Mesothelial cell of epicardium (in vitro differentiated cells): ENCODE measurements around the gene SLC34A1. TPM values are rescaled to one million over a fixed set of nuclear protein-coding genes. Genes with fewer than 3 reads are reported as not detected.

ENCODE experiments used
- DNase-seq, 2 experiments: peaks; one replicate each; pipeline ENCODE4 v3.0.0; 2021; ENCODE audit warnings: low spot score in 2 of 2; ENCODE audit not compliant: unreplicated experiment in 2 of 2
- H3K27ac Mint-ChIP-seq: 2 replicates; pipeline ENCODE4 v1.8.0; 2021; ENCODE audit warnings: mixed read lengths
- H3K27me3 Mint-ChIP-seq: 2 replicates; pipeline ENCODE4 v1.8.0; 2021; ENCODE audit warnings: low read depth, mixed read lengths
- H3K36me3 Mint-ChIP-seq: 2 replicates; pipeline ENCODE4 v1.8.0; 2021; ENCODE audit warnings: mixed read lengths
- H3K4me1 Mint-ChIP-seq: 2 replicates; pipeline ENCODE4 v1.8.0; 2021; ENCODE audit warnings: mixed read lengths
- H3K4me3 Mint-ChIP-seq: 2 replicates; pipeline ENCODE4 v1.8.0; 2021; ENCODE audit warnings: mild to moderate bottlenecking, moderate library complexity, mixed read lengths
- H3K9me3 Mint-ChIP-seq: 2 replicates; pipeline ENCODE4 v1.8.0; 2021; ENCODE audit warnings: mixed read lengths
- total RNA-seq: library from RNA; stranded (reverse); gene quantifications from 3 replicates; pipeline ENCODE4 v1.2.1, GENCODE V29; 2021
- TF ChIP-seq, protein P1 (sequence below): fragments of 200-600 bp; sonication (generic); IDR thresholded peaks from one replicate; pipeline ENCODE4 v1.5.0; 2021; ENCODE audit warnings: antibody characterized with exemption; ENCODE audit not compliant: unreplicated experiment

Gene SLC34A1
- total RNA-seq, 1 donor from 2014 or later, result not detected

DNA sequence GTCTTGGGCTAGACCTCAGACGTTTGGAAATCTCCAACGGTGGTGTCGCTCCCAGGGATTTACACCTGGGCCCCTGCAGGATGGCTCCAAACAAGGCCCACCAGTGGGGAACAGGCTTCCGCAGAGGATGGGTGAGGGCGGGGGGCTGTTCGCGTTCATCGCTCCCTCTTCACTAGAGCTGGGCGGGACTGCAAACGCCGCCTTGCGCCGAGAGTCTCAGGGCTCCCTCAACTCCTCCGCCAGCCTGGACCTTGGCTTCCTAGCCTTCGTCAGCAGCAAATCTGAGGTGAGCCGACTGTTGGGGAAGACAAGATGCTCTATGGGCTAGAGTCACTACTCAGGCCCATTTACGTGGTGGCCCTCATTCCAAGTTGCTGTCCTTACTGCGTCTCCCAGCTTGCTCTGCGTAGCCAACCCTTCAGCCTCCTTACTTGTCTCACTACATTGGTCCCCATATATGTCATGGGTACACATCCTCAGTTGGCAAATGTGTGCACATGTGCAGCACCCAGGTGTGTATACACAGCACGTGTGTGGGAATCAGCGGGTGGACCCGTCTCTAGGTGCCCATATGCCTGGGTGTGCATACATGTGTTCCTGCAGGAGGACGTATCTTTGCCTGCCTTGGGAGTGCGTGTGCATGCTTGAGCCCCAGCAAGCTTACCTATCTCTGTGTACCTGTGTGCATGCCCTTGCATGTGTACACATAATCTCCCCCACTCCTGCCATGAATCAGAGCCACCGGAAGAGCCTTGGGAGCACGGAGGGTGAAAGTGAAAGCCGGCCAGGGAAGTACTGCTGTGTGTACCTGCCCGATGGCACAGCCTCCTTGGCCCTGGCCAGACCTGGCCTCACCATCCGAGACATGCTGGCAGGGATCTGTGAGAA lies 16.0 kb upstream of the SLC34A1 start:
- H3K4me3 Mint-ChIP-seq, result peak overlapping the region; percentile 45
- H3K27ac Mint-ChIP-seq, result no peak overlapping the region
- H3K36me3 Mint-ChIP-seq, result no peaks in the 10 kb centered on the region
- no peak for DNase-seq
- H3K4me1 Mint-ChIP-seq, result peaks cover 21% of the 10 kb centered on the region
- H3K27me3 Mint-ChIP-seq, result no peaks in the 10 kb centered on the region
- no peaks in the 10 kb centered on the region for H3K9me3 Mint-ChIP-seq
- TF ChIP-seq, protein P1, sequence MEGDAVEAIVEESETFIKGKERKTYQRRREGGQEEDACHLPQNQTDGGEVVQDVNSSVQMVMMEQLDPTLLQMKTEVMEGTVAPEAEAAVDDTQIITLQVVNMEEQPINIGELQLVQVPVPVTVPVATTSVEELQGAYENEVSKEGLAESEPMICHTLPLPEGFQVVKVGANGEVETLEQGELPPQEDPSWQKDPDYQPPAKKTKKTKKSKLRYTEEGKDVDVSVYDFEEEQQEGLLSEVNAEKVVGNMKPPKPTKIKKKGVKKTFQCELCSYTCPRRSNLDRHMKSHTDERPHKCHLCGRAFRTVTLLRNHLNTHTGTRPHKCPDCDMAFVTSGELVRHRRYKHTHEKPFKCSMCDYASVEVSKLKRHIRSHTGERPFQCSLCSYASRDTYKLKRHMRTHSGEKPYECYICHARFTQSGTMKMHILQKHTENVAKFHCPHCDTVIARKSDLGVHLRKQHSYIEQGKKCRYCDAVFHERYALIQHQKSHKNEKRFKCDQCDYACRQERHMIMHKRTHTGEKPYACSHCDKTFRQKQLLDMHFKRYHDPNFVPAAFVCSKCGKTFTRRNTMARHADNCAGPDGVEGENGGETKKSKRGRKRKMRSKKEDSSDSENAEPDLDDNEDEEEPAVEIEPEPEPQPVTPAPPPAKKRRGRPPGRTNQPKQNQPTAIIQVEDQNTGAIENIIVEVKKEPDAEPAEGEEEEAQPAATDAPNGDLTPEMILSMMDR, result no peak

DNA sequence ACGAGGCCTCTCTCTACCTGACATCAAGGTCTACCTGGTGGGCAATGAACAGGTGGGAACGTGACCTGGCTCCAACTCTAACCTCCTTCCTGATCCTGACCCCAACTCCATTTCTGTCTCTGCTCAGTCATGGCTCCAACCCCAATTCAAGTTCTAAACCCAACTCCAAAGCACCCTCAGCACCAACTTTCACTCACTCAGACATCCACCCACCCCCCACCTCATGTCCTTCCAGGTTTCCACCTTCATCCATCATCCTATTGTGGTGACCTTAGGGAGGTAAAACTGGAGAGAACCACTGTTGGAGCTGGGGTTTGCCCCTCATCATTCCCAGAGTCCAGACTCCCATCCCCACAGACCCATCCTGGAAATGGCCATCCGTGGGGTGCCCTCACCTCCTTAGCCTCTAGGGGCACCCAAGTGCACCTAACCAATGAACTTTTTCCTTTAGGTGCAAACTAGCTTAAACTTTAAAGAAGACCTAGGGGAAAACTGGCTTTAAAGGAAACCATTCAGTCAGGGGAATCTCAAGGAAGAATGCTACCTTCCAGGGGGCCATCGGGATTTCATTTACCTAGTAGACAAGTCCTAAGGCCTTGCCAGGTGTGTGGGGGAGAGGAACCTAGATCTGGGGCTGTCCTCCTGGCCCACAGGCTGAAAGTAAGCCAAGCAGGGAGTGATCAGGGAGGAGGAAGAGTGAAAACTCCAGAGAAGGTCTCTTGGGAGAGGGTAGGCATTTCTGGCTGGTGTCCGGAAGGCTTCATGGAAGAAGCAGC lies 15.2 kb upstream of the SLC34A1 start:
- H3K27ac Mint-ChIP-seq, result peak overlapping the region; percentile 11
- no peaks in the 10 kb centered on the region for H3K36me3 Mint-ChIP-seq
- H3K27me3 Mint-ChIP-seq, result no peaks in the 10 kb centered on the region
- TF ChIP-seq, protein P1, result peak; percentile 66
- H3K4me1 Mint-ChIP-seq, result peaks cover 24% of the 10 kb centered on the region
- H3K9me3 Mint-ChIP-seq, result no peaks in the 10 kb centered on the region
- no peak for DNase-seq
- peak overlapping the region; percentile 38 for H3K4me3 Mint-ChIP-seq

DNA sequence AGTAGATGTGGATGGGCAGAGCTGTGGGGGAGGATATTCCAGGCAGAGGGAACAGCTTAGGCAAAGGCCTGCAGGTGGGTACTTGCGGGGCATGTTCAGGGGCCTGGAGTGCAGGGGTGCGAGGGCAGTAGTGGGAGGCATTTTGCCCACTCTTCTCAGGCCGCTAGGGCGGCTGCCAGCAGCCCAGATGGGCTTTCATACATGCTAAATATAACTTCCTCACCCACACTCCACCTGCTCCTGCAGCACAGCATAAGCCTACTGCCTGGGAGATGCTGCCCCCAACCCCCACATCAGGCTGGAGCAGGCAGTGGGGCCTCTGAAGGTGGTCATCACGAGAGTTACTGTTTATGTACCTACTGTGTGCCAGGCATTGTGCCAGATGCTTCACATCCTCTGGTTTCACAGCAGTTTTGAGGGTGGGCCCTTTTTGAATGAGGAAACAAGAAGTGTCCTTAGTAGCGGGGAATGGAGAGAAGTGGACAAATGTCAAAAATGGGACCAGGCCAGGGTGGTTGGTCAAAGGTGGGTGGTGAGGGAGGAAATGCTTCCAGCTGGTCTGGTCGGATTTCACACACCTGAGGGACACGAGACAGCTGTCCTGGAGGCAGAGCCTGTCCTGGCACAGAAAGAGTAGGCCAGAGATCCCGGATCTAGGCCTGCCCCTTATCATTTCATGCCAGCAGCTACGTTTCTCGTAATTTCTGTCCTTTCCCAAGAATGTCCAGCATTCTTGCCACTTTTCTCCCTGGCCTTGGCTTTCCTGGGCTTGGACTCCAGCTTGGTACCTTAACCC lies 14.4 kb upstream of the SLC34A1 start:
- no peaks in the 10 kb centered on the region for H3K27me3 Mint-ChIP-seq
- H3K27ac Mint-ChIP-seq, result no peak overlapping the region
- no peaks in the 10 kb centered on the region for H3K36me3 Mint-ChIP-seq
- H3K9me3 Mint-ChIP-seq, result no peaks in the 10 kb centered on the region
- peaks cover 25% of the 10 kb centered on the region for H3K4me1 Mint-ChIP-seq
- TF ChIP-seq, protein P1, result no peak
- peak overlapping the region; percentile 61 for H3K4me3 Mint-ChIP-seq
- no peak for DNase-seq

DNA sequence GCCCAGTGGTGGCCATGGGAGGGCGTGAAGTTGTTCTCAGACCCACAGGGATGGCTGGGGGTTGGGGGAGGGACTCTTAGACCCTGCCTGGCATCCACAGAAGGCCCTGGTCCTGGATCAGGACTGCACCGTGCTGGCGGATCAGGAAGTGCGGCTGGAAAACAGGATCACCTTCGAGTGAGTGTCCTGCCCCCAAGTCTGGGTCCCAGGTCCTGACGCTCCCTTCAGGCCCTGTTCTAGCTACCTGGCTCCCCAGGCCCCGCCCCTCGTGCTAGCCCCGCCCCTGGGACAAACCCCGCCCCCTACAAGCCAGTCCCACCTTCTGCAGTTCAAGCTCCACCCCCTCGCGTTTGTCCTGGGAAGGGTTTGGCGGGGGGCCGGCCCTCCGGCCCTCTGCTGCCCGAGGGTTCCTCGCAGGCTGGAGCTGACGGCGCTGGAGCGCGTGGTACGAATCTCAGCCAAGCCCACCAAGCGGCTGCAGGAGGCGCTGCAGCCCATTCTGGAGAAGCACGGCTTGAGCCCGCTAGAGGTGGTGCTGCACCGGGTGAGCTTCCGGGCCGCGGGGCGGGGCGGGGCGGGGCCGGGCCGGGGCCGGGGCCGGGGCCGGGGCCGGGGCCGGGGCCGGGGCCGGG lies 13.6 kb upstream of the SLC34A1 start:
- H3K27ac Mint-ChIP-seq, result no peak overlapping the region
- TF ChIP-seq, protein P1, result peak; percentile 35
- H3K36me3 Mint-ChIP-seq, result no peaks in the 10 kb centered on the region
- H3K4me1 Mint-ChIP-seq, result peaks cover 23% of the 10 kb centered on the region
- H3K9me3 Mint-ChIP-seq, result no peaks in the 10 kb centered on the region
- DNase-seq, result peak; percentile 76 to 86
- H3K27me3 Mint-ChIP-seq, result no peaks in the 10 kb centered on the region
- peak overlapping the region; percentile 61 for H3K4me3 Mint-ChIP-seq
